ENCODE data around the gene DHX32.

GRCh38 chr10:125928928-125929585, 48.0 kb upstream of the DHX32 start:
- no peak for TF ChIP-seq CTCF (IDR thresholded peaks at IDR 0.05)
- no peak for TF ChIP-seq POLR2A (IDR thresholded peaks at IDR 0.05)
